Neural cell (in vitro differentiated cells): ENCODE measurements around the gene PCDHAC2.

Source experiments
- EP300 ChIP-seq: fragments of 450-650 bp; conservative IDR thresholded peaks from 2 replicates; pipeline ENCODE4 v1.6.1; 2014; ENCODE audit warnings: antibody characterized with exemption, mild to moderate bottlenecking, moderate library complexity; ENCODE audit not compliant: poor library complexity, severe bottlenecking
- EZH2 ChIP-seq: fragments of 200-600, 300-800 bp; shearing (Covaris generic), sonication (generic); IDR thresholded peaks from 2 replicates; pipeline ENCODE4 v1.6.1; 2014; ENCODE audit warnings: antibody characterized with exemption, low read length, borderline replicate concordance, mild to moderate bottlenecking; ENCODE audit not compliant: insufficient read depth, poor library complexity, severe bottlenecking
- MXI1 ChIP-seq: fragments of 450-650 bp; conservative IDR thresholded peaks from 2 replicates; pipeline ENCODE4 v1.6.1; 2014; ENCODE audit warnings: antibody characterized with exemption, mild to moderate bottlenecking; ENCODE audit not compliant: poor library complexity, severe bottlenecking
- RAD21 ChIP-seq: fragments of 450-650 bp; conservative IDR thresholded peaks from 2 replicates; pipeline ENCODE4 v1.6.1; 2014; ENCODE audit warnings: antibody characterized with exemption, mild to moderate bottlenecking, moderate library complexity
- TF ChIP-seq, protein P1 (sequence below): fragments of 450-650 bp; IDR thresholded peaks from 2 replicates; pipeline ENCODE4 v1.5.1; 2014; ENCODE audit warnings: antibody characterized with exemption, mild to moderate bottlenecking, moderate library complexity; ENCODE audit not compliant: poor library complexity, severe bottlenecking

DNA sequence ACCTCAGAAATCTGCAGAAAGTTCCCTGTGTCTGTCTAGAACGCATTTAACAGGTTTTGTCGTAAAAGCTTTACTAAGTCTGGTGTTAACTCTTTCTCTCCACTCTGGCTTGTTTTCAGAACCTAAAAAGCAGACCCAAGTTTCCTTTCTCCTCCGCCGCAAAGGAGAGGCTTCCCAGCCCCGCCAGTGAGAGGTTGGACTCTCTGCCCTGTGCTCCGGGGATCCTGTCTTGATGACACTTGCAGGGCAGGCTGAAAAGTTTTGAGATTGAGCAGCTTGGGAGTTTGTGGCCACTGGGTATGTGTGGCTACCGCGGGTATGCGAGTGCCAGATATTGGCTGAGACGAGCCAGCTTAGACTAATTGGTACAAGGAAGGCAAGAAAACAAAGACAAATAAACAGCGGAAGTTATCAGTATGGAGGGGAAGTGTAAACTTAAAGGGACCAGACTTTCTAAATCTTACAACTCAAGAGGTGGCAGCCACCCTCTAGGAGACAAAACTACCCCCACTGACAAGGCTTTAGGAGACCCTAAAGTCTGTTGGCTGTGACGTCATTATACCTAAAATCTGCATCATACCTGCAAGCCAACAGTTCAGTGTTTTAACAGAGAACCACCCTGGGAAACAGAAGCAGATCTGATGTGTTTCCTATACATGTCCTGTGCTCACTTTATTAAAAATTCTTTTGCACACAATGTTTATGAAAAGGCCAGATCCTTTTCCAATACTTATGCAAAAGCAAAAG lies 43.9 kb downstream of the PCDHAC2 start:
- TF ChIP-seq, protein P1, sequence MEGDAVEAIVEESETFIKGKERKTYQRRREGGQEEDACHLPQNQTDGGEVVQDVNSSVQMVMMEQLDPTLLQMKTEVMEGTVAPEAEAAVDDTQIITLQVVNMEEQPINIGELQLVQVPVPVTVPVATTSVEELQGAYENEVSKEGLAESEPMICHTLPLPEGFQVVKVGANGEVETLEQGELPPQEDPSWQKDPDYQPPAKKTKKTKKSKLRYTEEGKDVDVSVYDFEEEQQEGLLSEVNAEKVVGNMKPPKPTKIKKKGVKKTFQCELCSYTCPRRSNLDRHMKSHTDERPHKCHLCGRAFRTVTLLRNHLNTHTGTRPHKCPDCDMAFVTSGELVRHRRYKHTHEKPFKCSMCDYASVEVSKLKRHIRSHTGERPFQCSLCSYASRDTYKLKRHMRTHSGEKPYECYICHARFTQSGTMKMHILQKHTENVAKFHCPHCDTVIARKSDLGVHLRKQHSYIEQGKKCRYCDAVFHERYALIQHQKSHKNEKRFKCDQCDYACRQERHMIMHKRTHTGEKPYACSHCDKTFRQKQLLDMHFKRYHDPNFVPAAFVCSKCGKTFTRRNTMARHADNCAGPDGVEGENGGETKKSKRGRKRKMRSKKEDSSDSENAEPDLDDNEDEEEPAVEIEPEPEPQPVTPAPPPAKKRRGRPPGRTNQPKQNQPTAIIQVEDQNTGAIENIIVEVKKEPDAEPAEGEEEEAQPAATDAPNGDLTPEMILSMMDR: no peak
- TF ChIP-seq MXI1 (no peak), EZH2 (no peak), EP300 (no peak), RAD21 (no peak)
